Skeletal muscle satellite cell (primary cell): Measurements from ENCODE around the gene RASSF7.

Experiments used
- H3K27me3 ChIP-seq: 2 replicates; pipeline ENCODE4 v1.7.0; 2013; ENCODE audit warnings: low read length; ENCODE audit not compliant: control insufficient read depth, insufficient read depth
- H3K36me3 ChIP-seq: 2 replicates; pipeline ENCODE4 v1.7.0; 2013; ENCODE audit warnings: mild to moderate bottlenecking, control low read depth, low read length; ENCODE audit not compliant: insufficient read depth
- H3K4me1 ChIP-seq: 2 replicates; pipeline ENCODE4 v1.7.0; 2013; ENCODE audit warnings: low read length; ENCODE audit not compliant: control insufficient read depth, insufficient read depth
- H3K4me2 ChIP-seq: 2 replicates; pipeline ENCODE4 v1.7.0; 2013; ENCODE audit warnings: mild to moderate bottlenecking, low read length
- H3K4me3 ChIP-seq: 2 replicates; pipeline ENCODE4 v1.7.0; 2013; ENCODE audit warnings: low read length
- H3K9ac ChIP-seq: 2 replicates; pipeline ENCODE4 v1.7.0; 2013; ENCODE audit warnings: mild to moderate bottlenecking, low read depth, low read length, moderate library complexity
- H3K9me3 ChIP-seq: replicated peaks from 2 replicates; pipeline ENCODE4 v1.7.0; 2013; ENCODE audit warnings: mild to moderate bottlenecking, control low read depth, low read length

The RASSF7 gene

GRCh38 chr11:605286-606129, 44.7 kb downstream of the RASSF7 start:
- no peak overlapping the region for H3K4me3 ChIP-seq
- H3K9ac ChIP-seq: no peak overlapping the region
- H3K4me2 ChIP-seq: no peak overlapping the region
- H3K36me3 ChIP-seq: peaks cover 85% of the 10 kb centered on the region
- peaks cover 10% of the 10 kb centered on the region for H3K4me1 ChIP-seq
- no peaks in the 10 kb centered on the region for H3K9me3 ChIP-seq
- H3K27me3 ChIP-seq: no peaks in the 10 kb centered on the region

- Histone ChIP-seq H3K4me3 (no peak overlapping the region), H3K27me3 (no peaks in the 10 kb centered on the region), H3K9ac (no peak overlapping the region), H3K9me3 (no peaks in the 10 kb centered on the region), H3K36me3 (peaks cover 89% of the 10 kb centered on the region), H3K4me2 (no peak overlapping the region), H3K4me1 (peaks cover 10% of the 10 kb centered on the region)
These were observed 45.5 kb downstream of the RASSF7 start for GRCh38 chr11:606245-606644.

- Histone ChIP-seq H3K4me3 (no peak overlapping the region), H3K36me3 (peaks cover 87% of the 10 kb centered on the region), H3K9me3 (no peaks in the 10 kb centered on the region), H3K4me1 (peaks cover 14% of the 10 kb centered on the region), H3K9ac (no peak overlapping the region), H3K4me2 (no peak overlapping the region), H3K27me3 (no peaks in the 10 kb centered on the region)
These were observed 46.4 kb downstream of the RASSF7 start for GRCh38 chr11:607020-607780.

- Histone ChIP-seq H3K9me3 (no peaks in the 10 kb centered on the region), H3K4me2 (no peak overlapping the region), H3K4me1 (peaks cover 18% of the 10 kb centered on the region), H3K27me3 (no peaks in the 10 kb centered on the region), H3K9ac (no peak overlapping the region), H3K36me3 (peaks cover 91% of the 10 kb centered on the region), H3K4me3 (no peak overlapping the region)
These were observed 47.3 kb downstream of the RASSF7 start for GRCh38 chr11:607971-608659.

- Histone ChIP-seq H3K36me3 (peaks cover 88% of the 10 kb centered on the region), H3K4me3 (no peak overlapping the region), H3K27me3 (no peaks in the 10 kb centered on the region), H3K9me3 (no peaks in the 10 kb centered on the region), H3K9ac (no peak overlapping the region), H3K4me2 (no peak overlapping the region), H3K4me1 (peaks cover 18% of the 10 kb centered on the region)
These were observed 48.1 kb downstream of the RASSF7 start for GRCh38 chr11:608791-609251.

- H3K27me3 ChIP-seq: no peaks in the 10 kb centered on the region
- no peak overlapping the region for H3K4me3 ChIP-seq
- peaks cover 82% of the 10 kb centered on the region for H3K36me3 ChIP-seq
- H3K4me2 ChIP-seq: no peak overlapping the region
- peaks cover 18% of the 10 kb centered on the region for H3K4me1 ChIP-seq
- no peaks in the 10 kb centered on the region for H3K9me3 ChIP-seq
- no peak overlapping the region for H3K9ac ChIP-seq
These were observed 48.6 kb downstream of the RASSF7 start for GRCh38 chr11:609341-609811.

GRCh38 chr11:610146-610801, 49.5 kb downstream of the RASSF7 start:
- Histone ChIP-seq H3K9me3 (no peaks in the 10 kb centered on the region), H3K9ac (no peak overlapping the region), H3K27me3 (no peaks in the 10 kb centered on the region), H3K4me2 (no peak overlapping the region), H3K4me1 (peaks cover 27% of the 10 kb centered on the region), H3K36me3 (peaks cover 73% of the 10 kb centered on the region), H3K4me3 (no peak overlapping the region)

GRCh38 chr11:611001-611996, 50.5 kb downstream of the RASSF7 start:
- Histone ChIP-seq H3K9me3 (no peaks in the 10 kb centered on the region), H3K9ac (no peak overlapping the region), H3K4me2 (no peak overlapping the region), H3K4me3 (no peak overlapping the region), H3K27me3 (no peaks in the 10 kb centered on the region), H3K36me3 (peaks cover 64% of the 10 kb centered on the region), H3K4me1 (peaks cover 27% of the 10 kb centered on the region)

GRCh38 chr11:612201-612960, 51.6 kb downstream of the RASSF7 start:
- H3K4me3 ChIP-seq: no peak overlapping the region
- no peaks in the 10 kb centered on the region for H3K27me3 ChIP-seq
- H3K4me2 ChIP-seq: no peak overlapping the region
- peaks cover 23% of the 10 kb centered on the region for H3K4me1 ChIP-seq
- H3K9me3 ChIP-seq: no peaks in the 10 kb centered on the region
- no peak overlapping the region for H3K9ac ChIP-seq
- peaks cover 53% of the 10 kb centered on the region for H3K36me3 ChIP-seq

- H3K9me3 ChIP-seq: no peaks in the 10 kb centered on the region
- no peak overlapping the region for H3K9ac ChIP-seq
- no peak overlapping the region for H3K4me3 ChIP-seq
- H3K27me3 ChIP-seq: no peaks in the 10 kb centered on the region
- H3K4me1 ChIP-seq: peaks cover 23% of the 10 kb centered on the region
- H3K4me2 ChIP-seq: no peak overlapping the region
- peaks cover 48% of the 10 kb centered on the region for H3K36me3 ChIP-seq
These were observed 52.2 kb downstream of the RASSF7 start for GRCh38 chr11:612961-613300.
